Measurements from ENCODE around the gene LHPP.

The LHPP gene

DNA sequence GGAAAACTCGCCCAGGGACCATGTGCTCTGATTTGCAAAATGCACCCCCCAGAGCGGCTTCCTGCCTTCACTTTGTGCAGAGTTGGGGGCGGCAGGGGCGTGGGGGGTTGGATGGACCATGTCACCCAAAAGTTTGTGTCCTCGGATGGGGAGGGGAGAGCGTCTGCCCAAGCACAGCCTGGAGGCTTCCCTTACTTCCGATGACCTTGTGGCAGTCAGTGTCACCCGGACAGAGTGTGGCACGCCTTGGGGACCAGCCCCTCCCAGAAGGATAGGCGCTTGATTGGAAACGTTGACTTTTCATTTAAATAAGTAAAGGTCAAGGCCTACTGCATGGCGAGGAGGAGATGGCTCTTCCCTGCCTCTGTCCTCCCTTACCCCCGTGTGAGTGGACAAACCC is 71.6 kb downstream of the LHPP start:
- TF ChIP-seq ZNF274 (IDR thresholded peaks at IDR 0.05; ENCODE audit: low read depth, low read length): no peak

DNA sequence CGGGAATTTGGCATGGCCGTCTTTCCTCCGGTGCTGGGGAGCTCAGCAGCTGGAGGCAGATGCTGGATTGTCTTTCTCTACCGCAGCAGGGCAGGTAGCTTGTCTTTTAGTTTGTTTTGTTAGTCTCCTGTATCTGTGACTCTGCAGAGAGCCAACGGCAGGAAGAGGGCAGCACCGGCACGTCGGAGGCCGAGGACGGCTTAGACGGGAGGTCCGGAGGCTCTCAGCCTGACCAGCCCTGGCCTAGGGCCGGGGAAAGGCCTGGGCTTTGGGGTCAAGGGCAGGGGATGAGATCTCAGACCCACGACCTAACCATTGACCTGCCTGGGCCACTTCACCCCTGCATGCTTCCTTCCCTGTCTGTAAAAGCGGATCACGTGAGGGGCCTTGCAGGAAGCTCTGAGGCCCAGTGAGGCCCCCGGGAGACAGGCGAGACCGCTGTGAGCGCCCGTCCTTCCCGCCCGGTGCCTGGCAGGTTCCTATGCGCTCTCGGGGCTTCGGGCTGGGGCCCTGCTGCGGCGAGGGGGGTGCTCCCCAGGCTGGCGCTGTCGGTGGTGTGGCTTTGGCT is 72.7 kb downstream of the LHPP start:
- no peak overlapping the region for H3K4me3 ChIP-seq (ENCODE audit: low read length)
- no peak for TF ChIP-seq ZNF274 (IDR thresholded peaks at IDR 0.05; ENCODE audit: low read depth, low read length)

More for the DNA sequence above, 71.6 kb downstream of the LHPP start:
- no peak overlapping the region for H3K4me3 ChIP-seq (ENCODE audit: low read length)

DNA sequence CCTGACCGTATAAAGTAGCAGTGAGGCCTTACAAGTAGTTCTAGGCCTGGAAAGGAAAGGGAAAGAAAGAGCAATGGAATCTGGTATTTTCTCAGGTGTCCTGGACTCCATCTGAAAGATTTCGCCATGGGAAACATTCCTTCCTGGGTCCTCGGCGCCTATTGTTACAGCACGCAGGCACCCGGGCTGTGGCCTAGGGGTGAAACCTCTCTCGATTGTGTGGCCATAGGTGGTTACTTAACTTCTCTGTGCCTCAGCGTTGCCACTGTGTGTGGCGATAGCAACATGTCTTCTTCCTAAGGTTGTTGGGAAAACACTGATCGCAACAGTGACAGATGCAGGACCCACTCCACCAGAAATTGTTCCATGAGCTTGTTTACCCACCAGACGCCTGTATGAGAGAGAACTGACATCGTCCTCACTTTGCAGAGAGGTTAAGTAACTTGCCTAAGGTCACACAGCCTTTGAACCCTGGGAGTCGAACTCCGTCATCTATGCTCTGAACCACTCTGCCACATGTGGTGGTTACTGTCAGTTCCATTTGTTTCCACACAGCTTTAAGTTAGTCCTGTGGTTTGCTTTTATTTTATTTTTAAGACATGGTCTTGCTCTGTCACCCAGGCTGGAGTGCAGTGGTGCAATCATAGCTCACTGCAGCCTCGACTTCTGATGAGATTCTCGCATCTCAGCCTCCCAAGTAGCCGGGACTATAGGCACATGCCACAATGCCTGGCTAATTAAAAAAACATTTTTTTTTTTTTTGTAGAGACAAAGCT is 73.4 kb downstream of the LHPP start:
- no peak for TF ChIP-seq ZNF274 (IDR thresholded peaks at IDR 0.05; ENCODE audit: low read depth, low read length)
- no peak overlapping the region for H3K4me3 ChIP-seq (ENCODE audit: low read length)

DNA sequence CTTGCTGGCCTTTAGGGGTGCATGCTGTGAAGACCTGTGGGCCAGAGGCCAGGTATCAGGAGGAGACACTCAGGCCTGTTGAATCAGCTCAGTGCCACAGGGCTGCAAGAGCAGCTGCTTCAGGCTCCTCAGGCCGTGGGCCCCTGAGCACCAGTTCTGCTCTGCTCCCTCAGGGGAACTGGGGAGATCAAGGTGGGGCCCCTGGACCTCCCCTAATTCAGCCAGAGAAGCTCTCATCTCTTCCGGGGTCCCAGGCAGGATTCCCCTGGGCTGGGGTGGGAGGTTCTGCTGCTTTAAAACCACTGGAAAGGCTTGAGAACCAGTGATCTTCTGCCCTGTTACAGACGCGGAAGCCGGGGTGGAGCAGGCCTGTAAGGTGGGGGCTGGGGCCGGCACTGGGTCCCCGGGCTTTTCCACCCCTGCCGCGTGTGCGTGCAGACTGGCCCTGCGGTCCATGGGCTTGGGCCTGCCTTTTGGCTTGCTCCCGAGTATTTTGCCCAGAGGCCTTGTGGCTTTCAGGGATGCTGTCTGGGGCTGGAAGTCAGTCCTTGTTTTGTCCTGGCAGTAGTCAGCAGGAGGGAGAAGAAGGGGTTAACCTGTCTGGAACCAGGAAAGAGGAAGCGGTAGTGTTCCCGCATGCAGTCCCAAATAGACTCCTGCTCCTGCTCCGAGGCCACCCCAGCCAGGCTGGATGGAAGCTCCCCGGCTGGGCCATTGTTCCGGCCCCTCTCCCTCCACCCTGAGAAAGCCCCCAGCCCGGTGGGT is 74.3 kb downstream of the LHPP start:
- no peak overlapping the region for H3K4me3 ChIP-seq (ENCODE audit: low read length)
- TF ChIP-seq ZNF274 (IDR thresholded peaks at IDR 0.05; ENCODE audit: low read depth, low read length): no peak

DNA sequence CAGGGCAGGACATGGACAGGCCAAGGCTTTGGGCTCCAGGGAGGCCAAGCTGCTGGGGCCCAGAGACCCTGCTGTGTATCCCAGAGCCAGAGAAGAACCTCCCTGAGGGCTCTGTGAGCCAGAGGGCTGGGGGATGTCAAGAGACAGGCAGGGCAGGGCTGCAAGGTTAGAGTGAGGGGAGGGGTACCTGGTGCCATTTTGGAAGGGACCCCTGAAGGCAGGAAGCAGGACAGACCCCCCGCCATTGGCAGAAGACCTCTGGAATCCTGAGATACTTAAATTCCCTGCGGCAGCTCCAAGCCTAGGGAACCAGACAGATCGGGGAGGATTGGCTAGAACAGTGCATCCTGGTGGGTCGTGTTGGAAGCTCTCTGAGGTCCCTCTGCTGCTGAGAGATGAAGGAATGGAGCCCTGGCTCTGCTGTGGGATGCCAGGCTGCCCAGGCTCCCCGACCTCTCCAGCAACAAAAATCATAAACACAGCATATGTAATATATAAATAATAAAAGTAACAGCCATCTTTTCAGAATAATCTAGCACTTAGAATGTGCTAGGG is 75.0 kb downstream of the LHPP start:
- H3K4me3 ChIP-seq (ENCODE audit: low read length): no peak overlapping the region

DNA sequence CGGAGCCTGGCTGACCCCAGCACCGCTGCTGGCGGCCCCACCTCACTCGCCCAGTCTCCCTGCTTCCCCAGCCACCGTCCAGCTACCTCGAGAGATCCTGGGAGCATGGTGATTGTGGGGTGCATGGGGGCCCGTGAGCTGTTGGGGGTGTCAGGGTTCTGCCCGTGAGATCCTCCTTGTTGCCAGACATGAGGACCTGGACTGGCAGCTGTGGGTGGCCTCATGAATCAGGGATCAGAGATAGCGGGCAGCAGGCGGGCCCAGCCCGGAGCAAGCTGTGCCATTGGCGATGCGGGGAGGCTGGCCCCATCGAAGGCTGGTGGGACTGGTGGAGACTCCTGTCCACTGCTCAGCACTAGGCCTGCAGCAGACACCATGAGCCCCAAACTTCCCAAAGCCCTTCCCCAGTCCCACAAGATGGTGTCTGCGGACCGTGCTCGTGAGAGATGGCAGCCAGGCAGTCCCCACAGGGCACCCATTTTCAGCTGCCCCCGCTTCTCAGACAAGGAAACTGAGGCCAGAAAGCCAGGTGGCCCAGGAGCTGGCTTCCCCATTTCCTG is 75.6 kb downstream of the LHPP start:
- no peak for TF ChIP-seq ZNF274 (IDR thresholded peaks at IDR 0.05; ENCODE audit: low read depth, low read length)
- no peak overlapping the region for H3K4me3 ChIP-seq (ENCODE audit: low read length)

More for the DNA sequence above, 75.0 kb downstream of the LHPP start:
- TF ChIP-seq ZNF274 (IDR thresholded peaks at IDR 0.05; ENCODE audit: low read depth, low read length): no peak

DNA sequence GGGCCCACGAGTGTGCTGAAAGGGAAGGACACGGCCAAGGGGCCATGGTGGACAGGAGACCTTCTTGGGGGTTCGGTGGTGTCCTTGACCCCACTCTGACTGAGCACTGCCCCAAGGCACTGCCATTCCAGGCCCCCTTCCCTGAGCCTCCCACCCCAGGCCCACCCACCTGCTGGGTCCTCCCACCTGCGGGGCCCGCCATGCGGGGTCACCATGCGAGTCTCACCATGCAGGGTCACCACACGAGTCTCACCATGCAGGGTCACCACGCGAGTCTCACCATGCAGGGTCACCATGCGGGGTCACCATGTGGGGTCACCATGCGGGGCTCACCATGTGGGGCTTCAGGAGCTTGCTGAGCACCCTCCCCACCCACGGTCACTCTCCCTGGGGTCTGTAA is 76.3 kb downstream of the LHPP start:
- H3K4me3 ChIP-seq (ENCODE audit: low read length): no peak overlapping the region
- TF ChIP-seq ZNF274 (IDR thresholded peaks at IDR 0.05; ENCODE audit: low read depth, low read length): no peak

DNA sequence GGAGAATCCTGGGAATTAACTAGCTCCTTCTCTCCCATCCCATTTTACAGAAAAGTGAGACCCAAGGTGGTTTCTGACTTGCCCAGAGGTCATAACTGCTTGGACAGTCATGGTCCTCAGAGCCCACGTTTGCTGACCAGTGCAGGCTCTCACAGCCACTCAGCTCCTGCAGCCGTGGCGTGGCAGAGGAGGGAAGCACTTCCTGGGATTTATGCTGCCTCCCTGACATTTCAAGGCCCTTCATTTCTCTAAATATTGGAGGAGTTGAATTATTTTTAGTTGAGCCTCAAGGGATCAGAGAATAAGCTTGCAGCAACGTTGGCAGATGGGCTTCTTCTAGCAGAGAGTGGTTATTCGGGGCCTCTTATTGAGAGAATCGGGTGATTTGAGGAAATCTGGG is 77.1 kb downstream of the LHPP start:
- H3K4me3 ChIP-seq (ENCODE audit: low read length): no peak overlapping the region
- no peak for TF ChIP-seq ZNF274 (IDR thresholded peaks at IDR 0.05; ENCODE audit: low read depth, low read length)

DNA sequence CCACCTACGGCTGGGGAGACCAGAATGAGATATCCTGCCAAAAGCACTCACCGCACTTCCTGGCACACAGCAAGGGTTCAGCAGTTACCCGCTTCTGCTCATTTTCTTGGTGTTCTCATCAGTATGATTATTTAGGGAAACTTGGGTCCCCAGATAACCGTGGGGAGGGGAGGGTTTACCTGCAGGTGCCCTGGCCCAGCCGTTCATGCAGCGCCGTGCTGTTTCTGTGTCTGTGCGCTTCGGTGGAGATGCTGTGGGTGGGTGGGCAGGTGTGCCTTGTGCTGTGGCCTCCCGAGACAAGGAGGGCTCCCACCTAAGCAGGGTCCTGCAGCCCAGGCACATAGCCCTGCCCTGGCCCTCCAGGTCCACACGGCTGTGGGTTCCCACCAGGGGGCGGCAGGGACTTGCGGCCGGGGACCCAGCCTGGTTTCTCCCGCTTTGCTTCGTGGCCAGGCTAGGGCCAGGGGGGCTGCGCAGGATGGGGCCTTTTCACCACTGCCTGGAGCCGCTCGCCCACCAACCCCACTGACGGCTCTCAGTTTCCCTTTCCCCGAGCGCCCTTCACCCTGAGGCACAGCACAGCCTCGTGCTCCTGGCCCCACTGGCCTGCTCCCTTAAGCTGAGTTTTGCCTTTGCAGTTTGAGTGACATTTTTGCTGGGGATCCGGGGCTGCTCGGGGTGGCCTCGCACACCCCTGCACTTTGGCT is 78.5 kb downstream of the LHPP start:
- TF ChIP-seq ZNF274 (IDR thresholded peaks at IDR 0.05; ENCODE audit: low read depth, low read length): no peak
- H3K4me3 ChIP-seq (ENCODE audit: low read length): no peak overlapping the region

DNA sequence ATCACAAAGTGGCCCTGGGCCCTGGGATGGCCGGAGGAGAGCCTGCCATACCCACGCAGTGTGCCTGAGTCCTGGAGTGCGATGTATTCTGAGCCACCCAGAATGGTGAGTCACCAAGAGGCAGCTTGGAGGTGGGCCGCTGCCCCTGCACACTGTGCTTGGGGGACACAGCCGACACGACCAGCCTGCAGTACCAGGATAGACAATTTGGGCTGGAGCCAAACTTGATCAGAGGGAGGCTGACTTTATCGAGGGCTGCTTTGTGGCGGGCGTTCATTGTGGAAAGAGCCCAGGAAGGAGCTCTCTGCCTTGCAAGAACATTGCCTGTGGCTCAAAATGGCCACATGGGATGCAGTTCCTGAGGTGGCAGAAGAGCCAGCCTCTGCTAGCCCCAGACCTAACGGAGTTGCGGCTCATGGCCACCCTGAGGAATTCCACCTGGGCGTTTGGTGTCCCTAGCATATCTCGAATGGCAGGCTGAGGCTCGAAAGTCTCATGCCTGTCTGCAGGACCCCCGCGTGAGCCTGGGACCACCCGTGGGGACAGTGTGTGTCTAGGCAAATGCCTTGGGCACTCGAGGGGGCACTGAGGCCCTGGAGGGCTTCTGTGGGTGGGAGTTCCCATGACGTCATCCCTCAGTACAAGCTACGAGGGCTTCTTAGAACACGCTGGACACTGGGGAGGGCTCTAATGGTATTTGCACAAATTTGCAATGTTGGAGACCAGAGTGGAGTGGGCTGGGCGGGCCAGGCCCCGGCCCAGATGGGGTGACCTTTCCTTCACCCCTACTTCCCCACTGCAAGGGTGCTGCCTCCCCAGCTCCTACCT is 79.7 kb downstream of the LHPP start:
- H3K4me3 ChIP-seq (ENCODE audit: low read length): no peak overlapping the region
- TF ChIP-seq ZNF274 (IDR thresholded peaks at IDR 0.05; ENCODE audit: low read depth, low read length): no peak

DNA sequence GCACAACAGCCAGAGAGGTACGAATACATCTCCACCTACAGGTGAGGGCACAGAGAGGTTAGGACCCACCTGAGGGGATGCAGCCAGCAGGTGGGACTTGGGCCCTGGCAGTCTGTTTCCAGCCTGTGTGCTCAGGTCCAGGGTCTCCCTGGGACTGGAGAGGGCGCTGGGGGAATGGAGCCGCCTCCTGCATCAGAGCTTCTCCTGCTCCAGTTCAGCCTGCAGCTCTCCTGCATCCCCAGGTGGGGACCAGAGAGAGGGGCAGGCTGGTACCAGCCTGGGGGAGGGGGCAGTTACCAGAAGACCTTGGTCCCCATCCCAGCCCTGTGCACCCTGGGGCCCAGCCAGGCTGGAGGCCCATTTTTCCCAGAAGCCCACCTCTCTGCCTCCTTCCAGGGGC is 80.7 kb downstream of the LHPP start:
- H3K4me3 ChIP-seq (ENCODE audit: low read length): no peak overlapping the region
- no peak for TF ChIP-seq ZNF274 (IDR thresholded peaks at IDR 0.05; ENCODE audit: low read depth, low read length)

DNA sequence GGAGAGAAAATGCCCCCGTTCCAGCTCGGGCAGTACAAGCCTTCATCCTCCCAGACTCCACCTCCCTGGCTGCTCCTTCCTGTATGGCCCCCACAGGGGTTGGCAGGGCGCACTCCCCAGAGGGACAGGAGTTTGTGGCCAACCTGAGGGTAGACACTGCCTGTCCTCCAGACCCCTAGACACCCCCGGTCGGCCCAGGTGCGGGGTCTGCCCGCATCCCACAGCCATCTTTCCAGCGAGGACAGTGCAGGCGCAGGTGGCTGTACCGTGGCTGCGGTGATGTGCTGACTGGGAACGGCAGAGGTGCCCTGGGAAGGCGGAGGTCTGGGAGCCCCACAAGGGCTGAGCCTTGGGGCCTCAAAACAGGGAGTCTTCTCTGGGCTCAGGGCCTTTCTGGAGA is 81.5 kb downstream of the LHPP start:
- no peak for TF ChIP-seq ZNF274 (IDR thresholded peaks at IDR 0.05; ENCODE audit: low read depth, low read length)
- H3K4me3 ChIP-seq (ENCODE audit: low read length): no peak overlapping the region

DNA sequence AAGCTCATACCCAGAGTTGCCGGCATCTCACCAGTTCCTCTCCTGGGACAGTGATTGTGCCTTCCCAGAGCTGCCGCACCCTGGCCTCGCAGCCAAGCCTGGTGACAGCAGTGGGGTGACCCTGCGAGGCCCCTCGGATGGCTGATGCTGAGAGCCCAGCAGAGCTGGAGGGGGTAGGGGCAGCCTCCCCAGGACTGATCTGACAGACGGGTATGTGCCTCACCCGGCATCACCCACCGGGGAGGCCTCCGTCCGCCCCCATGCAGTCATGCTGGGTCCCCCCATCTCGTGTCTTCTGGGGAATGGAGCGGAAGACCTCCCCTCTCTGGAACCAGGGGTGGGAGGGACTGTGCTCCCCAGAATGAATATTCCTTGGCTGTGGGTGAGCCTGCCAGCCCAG is 82.3 kb downstream of the LHPP start:
- no peak for TF ChIP-seq ZNF274 (IDR thresholded peaks at IDR 0.05; ENCODE audit: low read depth, low read length)
- no peak overlapping the region for H3K4me3 ChIP-seq (ENCODE audit: low read length)
